HG02610 (cell line): Measurements from ENCODE around the gene CINP.
"Not testable (repeated sequence)": the region's sequence is repeated elsewhere in the genome, so short reads cannot be mapped to it uniquely, and the experiment has no call there.

Experiments used
- ATAC-seq: cut with Tn5 transposase; IDR thresholded peaks from one replicate; pipeline ENCODE4 v1.9.1; 2021; ENCODE audit warnings: mild to moderate bottlenecking, moderate library complexity; ENCODE audit not compliant: unreplicated experiment

CINP gene

GRCh38 chr14:102321456-102322422 lies 41.0 kb downstream of the CINP start:
- ATAC-seq, result no peak

GRCh38 chr14:102320671-102321455 lies 41.8 kb downstream of the CINP start:
- ATAC-seq, result no peak

GRCh38 chr14:102320033-102320660 lies 42.5 kb downstream of the CINP start:
- ATAC-seq, result peak; percentile 12

- ATAC-seq, result peak; percentile 59
These were observed 43.2 kb downstream of the CINP start, which contains the start of gene ZNF839 for GRCh38 chr14:102319351-102320032. Gene ZNF839, plus strand, starts transcription at chr14:102319746. Its CDS starts 20 bp downstream, at chr14:102319766.

- ATAC-seq, result no peak
These were observed 43.9 kb downstream of the CINP start for GRCh38 chr14:102318781-102319276.

- no peak for ATAC-seq
These were observed 45.0 kb downstream of the CINP start for GRCh38 chr14:102317564-102318248.

- peak; percentile 54 for ATAC-seq
These were observed 45.7 kb downstream of the CINP start for GRCh38 chr14:102316743-102317563.

GRCh38 chr14:102316338-102316742 lies 46.4 kb downstream of the CINP start:
- no peak for ATAC-seq

- no peak for ATAC-seq
These were observed 47.6 kb downstream of the CINP start for GRCh38 chr14:102315121-102315520.

GRCh38 chr14:102314242-102315011 lies 48.3 kb downstream of the CINP start:
- ATAC-seq, result peak; percentile 52

GRCh38 chr14:102304611-102305506 lies 57.8 kb downstream of the CINP start, which contains the start of gene MOK:
Gene MOK, minus strand, starts transcription at chr14:102305164. Its CDS starts 196 bp downstream, at chr14:102304968.
- ATAC-seq, result peak; percentile 93

- ATAC-seq, result no peak
These were observed 59.0 kb downstream of the CINP start for GRCh38 chr14:102303664-102304063.

GRCh38 chr14:102298303-102299070 lies 64.2 kb downstream of the CINP start:
- ATAC-seq, result not testable (repeated sequence)
